Right hindlimb (tissue), 1 donor: ENCODE data around the gene CYB5B.

ENCODE experiments used
- DNase-seq: peaks from one replicate; pipeline ENCODE4 v3.0.0-alpha.2; 2018

CYB5B gene

DNA sequence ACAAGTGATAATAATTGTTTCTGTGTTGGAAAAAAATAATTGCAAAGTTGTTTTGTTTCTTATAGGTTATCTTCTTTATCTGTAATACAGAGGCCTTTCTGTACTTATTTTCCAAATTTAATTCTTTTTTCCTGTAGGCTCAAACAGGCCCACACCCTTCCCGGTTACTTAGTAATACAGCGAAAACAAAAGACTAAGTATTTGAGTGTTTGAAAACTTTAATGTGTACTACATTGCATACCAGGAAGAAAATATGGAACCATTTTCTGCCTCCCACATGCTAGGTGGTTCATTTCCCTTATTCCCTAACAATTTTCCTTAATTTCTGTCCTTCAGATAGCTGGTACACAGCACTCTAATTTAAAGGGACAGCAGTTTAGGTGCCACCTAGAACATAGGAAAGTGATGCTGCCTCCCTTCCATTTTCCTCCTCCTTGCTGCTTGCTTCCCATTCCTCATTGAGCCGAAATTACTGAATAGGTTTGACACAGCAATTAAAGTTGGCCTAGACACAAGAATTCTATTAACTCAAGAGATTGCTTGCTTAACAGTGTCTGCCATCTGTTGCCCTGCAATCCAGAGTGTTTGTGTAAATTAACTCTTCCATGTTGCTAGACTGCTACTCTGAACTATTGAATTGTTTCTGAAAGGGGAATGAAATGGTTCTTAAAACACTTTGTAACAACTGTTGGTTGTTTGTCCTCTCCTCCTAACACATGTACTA lies 24.2 kb downstream of the CYB5B start:
- DNase-seq: no peak

- DNase-seq: no peak
Measured at GRCh38 chr16:69451166-69451565, 26.7 kb downstream of the CYB5B start.

- DNase-seq: no peak
Measured at GRCh38 chr16:69453936-69454335, 29.5 kb downstream of the CYB5B start.

DNA sequence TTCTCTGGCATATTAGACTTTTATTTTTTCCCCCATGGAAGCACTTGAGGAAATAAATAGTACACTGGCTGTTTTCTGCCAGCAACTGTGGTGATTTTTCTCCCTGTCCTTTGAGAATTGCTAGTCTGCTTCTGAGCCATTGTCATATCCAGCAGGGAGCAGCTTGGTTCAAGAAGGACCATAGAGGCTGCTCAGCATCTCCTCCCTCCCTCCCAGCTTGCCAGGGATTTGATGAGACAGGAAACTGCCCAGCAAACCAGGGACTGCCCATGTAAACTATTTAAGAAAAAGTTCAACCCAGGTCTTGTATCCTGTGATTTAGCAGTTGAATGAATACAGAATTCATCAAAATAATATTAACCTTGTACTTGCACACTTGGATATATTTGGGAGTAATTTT lies 39.5 kb downstream of the CYB5B start:
- no peak for DNase-seq

DNA sequence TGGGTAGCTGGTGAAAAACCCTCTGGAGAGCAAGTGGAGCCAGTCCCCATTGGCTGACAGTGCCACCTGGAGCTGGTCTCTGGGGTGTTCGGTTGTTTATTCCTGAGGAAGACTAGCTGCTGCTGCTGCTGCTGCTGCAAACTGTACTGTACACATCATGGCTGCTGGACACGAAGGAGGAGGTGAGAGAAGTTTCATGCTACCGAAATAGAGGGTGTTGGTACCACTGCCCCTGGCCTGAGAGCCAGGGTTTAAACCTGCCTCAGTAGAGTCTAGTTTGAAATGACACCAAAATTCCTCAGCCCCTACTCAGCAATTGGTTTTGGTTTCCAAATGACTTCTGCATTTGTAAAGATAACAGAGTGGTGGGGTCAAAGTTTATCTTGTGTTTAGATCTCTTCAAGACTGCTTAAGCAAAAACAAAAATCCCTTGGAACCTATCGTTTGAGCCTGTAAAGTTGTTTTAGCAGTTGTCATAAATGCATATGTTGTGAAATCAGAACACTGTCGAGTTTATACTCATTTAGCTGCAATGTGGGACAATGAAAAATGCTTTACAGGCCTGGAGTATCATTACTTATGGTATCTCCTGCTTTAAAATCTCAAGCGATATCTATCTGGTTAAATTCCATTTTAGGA lies 40.8 kb downstream of the CYB5B start:
- DNase-seq: no peak

DNA sequence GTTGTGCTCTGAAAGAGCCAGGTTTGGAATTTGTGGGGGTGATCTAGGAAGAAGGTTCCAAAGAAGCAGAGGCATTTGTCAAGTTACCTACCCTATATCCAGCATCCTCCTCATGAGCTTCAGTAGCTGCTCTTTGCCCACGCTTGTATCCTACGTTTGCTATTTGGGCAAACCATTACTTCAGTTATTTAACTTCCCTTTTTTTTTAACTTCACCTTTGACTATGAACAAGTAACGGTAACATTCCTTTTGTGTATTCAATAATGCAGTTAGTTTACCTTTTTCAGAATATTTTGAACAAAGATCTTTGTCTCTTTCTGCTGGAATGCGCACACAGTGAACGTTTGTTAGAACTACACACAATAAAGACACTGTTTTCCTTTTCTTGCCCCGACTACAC lies 41.5 kb downstream of the CYB5B start:
- no peak for DNase-seq

- no peak for DNase-seq
Measured at GRCh38 chr16:69466547-69466946, 42.1 kb downstream of the CYB5B start.

DNA sequence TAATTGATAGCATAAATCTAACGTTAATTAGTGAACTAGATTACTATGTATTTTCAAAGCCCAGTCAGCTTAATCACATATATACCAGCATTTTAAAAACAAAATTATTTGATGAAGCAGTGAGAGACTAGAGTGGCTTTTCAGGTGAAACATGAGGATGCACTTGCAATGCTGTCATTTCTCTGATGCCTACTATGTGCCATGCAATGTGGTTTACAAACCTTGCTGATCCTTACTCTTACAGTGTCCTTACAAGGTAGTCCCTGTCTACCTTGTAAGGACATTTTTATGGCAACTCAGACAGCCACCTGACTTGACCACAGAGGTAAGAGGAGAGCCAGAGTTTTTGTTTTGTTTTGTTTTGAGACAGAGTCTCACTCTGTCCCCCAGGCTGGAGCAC lies 42.7 kb downstream of the CYB5B start:
- no peak for DNase-seq

DNA sequence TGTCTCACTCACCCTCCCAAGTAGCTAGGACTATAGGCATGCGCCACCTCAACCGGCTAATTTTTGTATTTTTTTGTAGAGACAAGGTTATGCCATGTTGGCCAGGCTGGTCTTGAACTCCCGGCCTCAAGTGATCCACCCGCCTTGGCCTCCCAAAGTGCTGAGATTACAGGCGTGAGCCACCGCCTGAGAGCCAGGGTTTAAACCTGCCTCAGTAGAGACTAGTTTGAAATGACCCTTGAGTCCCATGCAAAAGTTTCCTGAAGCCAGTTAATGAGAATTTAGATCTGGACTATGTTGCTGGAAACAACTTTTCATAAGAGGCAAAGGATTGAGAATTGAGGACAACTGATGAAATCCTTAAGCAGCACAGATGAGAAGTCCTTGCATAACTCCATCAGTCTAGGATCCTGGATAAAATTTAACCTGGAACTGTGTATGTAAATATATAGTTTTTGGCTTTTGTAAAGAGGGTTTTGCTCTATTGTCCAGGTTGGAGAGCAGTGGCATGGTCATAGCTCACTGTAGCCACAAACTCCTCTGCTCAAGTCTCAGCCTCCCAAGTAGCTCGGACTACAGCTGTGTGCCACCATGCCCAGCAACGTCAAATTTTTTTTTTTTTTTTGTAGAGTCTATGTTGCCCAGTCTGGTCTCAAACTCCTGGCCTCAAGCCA lies 43.2 kb downstream of the CYB5B start:
- no peak for DNase-seq

- no peak for DNase-seq
Measured at GRCh38 chr16:69469807-69470561, 45.6 kb downstream of the CYB5B start.

GRCh38 chr16:69471121-69471520 lies 46.7 kb downstream of the CYB5B start:
- no peak for DNase-seq

DNA sequence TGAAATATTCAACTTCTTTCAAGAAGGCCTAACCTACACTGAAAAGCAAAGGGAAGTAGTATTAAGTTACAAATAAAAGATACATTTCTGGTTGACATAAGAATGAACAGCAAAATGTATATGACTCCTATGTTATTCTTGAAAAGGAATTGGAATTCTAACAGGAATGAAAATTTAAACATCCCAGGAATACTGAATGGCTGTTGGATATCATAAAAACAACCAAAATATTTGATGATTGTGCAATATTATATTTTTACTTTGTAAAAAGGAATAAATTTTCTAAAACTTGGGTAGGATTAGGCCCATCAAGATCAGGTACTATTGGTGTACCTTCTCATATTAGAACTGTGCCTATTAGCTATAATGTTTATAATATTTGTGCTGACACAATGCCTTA lies 50.0 kb downstream of the CYB5B start:
- DNase-seq: no peak

GRCh38 chr16:69476920-69477443 lies 52.6 kb downstream of the CYB5B start:
- DNase-seq: no peak

DNA sequence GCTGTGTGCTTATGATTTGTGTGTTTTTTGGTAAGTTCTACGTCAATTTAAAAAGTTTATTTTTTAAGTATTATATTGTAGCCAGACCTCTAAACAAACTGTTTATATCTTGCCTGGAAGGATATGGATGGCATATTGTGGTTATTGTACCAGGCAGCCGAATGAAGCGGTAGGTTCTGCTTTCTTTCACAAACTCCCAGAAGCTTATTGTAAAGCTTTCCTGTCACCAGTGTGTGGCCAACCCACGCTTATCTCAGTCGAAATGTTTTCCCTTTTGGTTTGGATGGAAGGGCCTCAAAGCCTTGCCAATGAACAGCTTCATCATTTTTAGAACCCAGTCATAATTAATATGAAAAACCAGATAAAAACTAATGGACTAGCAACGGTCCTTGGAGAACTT lies 53.1 kb downstream of the CYB5B start:
- no peak for DNase-seq

- no peak for DNase-seq
Measured at GRCh38 chr16:69478685-69479084, 54.3 kb downstream of the CYB5B start.

DNA sequence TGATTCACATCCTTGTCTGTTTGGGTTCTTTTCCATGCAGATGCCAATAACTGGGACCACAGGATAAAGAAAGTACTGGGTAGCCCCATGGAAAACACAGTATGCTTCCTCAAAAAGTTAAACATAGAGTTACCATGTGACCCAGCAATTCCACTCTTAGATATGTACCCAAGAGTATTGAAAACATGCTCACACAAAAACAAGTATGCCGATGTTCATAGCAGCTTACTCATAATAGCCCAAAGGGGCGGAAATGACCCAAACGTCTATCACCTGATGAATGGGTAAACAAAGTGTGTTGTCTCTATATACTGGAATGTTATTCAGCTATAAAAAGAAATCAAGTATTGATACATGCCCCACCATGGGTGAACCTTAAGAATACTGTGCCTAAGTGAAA lies 55.4 kb downstream of the CYB5B start:
- no peak for DNase-seq

DNA sequence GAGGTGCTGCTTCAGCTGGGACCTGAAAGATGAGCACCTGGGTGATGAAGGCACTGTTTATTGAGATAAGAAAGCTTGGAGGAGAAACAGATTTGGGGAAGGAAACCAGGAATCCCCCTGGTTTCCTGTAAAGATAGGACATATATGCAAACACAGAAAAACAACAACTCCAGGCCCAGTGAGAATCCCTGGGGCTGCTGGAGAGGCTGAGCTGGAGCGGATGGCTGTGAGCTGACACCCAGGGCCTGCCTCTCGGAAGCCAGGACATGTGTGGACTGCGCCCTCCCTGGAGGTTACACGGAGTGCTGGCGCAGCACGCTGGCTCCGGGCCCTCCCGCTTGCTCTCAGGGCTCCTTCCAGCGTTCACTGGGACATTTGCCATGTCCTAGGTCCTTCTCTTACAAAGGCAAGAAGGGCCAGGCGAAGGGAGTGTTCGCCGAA lies 57.5 kb downstream of the CYB5B start:
- peak; percentile 78 for DNase-seq

- peak; percentile 79 for DNase-seq
Measured at GRCh38 chr16:69482410-69482991, 58.1 kb downstream of the CYB5B start.

DNA sequence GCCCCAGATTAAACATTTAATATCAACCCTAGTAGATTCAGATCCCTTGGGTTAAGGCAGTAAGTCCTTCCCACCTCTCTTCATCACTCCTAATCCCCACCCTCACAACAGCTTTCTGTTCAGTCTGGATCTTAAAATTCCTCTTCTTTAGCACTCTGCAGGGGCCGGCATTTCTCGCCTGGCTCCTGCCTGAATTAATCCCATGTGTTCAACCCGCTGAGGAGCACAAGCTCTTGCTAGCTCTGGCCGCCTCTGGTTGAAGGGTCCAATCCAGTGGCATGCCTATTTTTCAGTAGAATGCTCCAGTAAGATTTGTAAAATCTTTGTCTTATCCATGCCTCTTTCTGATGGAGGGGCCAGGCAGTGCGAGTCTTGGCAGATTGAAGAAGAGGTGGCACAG lies 59.2 kb downstream of the CYB5B start:
- DNase-seq: no peak

- DNase-seq: no peak
Measured at GRCh38 chr16:69485361-69485760, 60.9 kb downstream of the CYB5B start.

DNA sequence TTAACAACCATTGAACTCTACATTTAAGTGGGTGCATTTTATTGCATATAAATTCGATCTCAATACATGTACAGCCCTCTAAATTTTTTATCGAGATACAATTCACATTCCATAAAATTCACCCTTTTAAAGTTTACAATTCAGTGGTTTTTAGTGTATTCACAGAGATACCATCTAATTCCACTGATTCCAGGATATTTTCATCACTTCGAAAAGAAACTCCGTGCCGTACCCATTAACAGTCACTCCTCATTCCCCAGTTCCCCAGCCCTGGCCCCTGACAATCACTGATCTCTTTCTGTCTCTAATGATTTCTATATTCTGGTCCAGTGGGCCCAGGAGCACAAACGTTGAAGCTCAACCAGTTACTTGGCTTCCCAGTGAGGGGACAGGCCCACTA lies 61.4 kb downstream of the CYB5B start:
- no peak for DNase-seq

DNA sequence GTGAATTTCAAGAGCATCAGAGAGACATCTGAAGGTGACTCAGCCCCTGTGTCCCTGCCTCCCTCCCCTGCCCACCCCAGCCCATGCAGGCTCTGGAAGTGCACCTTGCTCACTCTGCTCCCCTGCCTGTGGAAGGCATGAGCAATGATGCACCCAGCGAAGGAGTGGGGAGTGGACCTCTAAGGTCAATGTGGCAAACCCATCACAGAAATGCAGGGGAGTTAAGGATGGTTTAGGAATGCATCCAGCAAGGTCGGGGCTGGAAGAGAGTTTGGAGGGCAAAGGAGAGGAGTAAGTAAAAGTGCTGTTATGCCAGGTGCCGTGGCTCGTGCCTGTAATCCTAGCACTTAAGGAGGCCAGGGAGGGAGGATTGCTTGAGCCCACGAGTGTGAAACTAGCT lies 61.9 kb downstream of the CYB5B start:
- DNase-seq: no peak

DNA sequence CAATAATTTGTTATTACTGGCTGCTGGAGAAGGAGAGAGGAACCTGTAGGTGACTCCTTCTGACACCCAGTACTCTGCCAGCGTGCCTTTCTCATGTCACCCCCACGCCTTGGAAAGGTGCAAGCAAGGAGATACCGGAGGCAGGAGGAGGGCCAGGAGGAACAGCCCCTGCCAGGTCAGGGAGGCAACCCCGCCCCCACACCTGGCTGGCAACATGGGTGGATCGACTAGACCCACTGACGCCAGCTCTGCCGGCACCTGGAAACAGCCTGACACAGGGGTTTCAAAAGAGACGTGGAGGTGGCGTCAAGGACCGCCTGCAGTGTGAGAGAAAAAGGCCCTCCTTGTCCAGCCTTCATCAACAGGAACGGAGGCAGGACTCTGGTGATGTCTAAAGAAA lies 62.3 kb downstream of the CYB5B start:
- no peak for DNase-seq
